BLaER1 (cell line): ENCODE results near the gene MBOAT7.
"Not testable (repeated sequence)": the region's sequence is repeated elsewhere in the genome, so short reads cannot be mapped to it uniquely, and the experiment has no call there.

Experiments
- H3K27ac ChIP-seq: shearing (Covaris generic); formaldehyde crosslinking; 2 replicates; pipeline ENCODE4 v1.8.1; 2022
- H3K27me3 ChIP-seq: shearing (Covaris generic); formaldehyde crosslinking; 2 replicates; pipeline ENCODE4 v1.8.1; 2022
- H3K36me3 ChIP-seq: shearing (Covaris generic); formaldehyde crosslinking; 2 replicates; pipeline ENCODE4 v1.8.1; 2022
- H3K4me1 ChIP-seq: shearing (Covaris generic); formaldehyde crosslinking; 2 replicates; pipeline ENCODE4 v1.8.1; 2022
- H3K4me2 ChIP-seq: shearing (Covaris generic); formaldehyde crosslinking; 2 replicates; pipeline ENCODE4 v1.8.1; 2022
- H3K4me3 ChIP-seq: shearing (Covaris generic); formaldehyde crosslinking; 2 replicates; pipeline ENCODE4 v1.8.1; 2022
- H3K9ac ChIP-seq: shearing (Covaris generic); formaldehyde crosslinking; 2 replicates; pipeline ENCODE4 v1.8.1; 2022
- H3K9me3 ChIP-seq: shearing (Covaris generic); formaldehyde crosslinking; 2 replicates; pipeline ENCODE4 v1.8.1; 2022
- H4K20me1 ChIP-seq: shearing (Covaris generic); formaldehyde crosslinking; 2 replicates; pipeline ENCODE4 v1.8.1; 2022
- Cebpa-rat ChIP-seq: shearing (Covaris generic); IDR thresholded peaks from 2 replicates; pipeline ENCODE4 v1.8.1; 2022

Gene MBOAT7

GRCh38 chr19:54201172-54201701, 11.9 kb upstream of the MBOAT7 start:
- Histone ChIP-seq H3K27me3 (no peaks in the 10 kb centered on the region), H3K4me3 (peak overlapping the region; percentile 86), H3K9me3 (no peaks in the 10 kb centered on the region), H4K20me1 (peaks cover 53% of the 10 kb centered on the region), H3K4me1 (peaks cover 56% of the 10 kb centered on the region), H3K9ac (peak overlapping the region; percentile 97), H3K4me2 (peak overlapping the region; percentile 97), H3K27ac (peak overlapping the region; percentile 96), H3K36me3 (peaks cover 66% of the 10 kb centered on the region)
- no peak for TF ChIP-seq Cebpa-rat

DNA sequence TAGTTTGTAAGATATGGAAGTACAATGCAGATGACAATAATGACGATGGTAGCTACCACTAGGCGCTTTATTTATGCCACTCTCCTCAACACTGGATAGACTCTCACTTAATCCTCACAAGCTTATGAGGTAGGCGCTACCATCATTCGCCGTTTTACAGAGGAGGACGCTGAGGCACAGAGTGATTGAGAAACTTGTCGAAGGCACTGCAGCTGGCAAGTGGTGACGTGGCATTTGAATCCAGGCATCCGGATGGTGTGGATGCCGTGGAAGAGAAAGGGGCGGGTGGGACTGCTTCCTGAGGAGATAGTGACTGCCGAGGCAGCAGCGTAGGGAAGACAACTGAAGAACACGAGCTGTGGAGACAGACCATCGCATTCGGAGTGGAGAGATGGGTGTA, 10.0 kb upstream of the MBOAT7 start:
- Histone ChIP-seq H3K4me3 (0 out of 2 replicates have a peak overlapping the region, but pooled peaks have one; percentile 86), H3K4me1 (peaks cover 38% of the 10 kb centered on the region), H3K9ac (no peak overlapping the region), H3K9me3 (no peaks in the 10 kb centered on the region), H3K27me3 (no peaks in the 10 kb centered on the region), H3K4me2 (0 out of 2 replicates have a peak overlapping the region, but pooled peaks have one; percentile 87), H3K36me3 (peaks cover 63% of the 10 kb centered on the region), H4K20me1 (peaks cover 35% of the 10 kb centered on the region), H3K27ac (no peak overlapping the region)
- no peak for TF ChIP-seq Cebpa-rat

DNA sequence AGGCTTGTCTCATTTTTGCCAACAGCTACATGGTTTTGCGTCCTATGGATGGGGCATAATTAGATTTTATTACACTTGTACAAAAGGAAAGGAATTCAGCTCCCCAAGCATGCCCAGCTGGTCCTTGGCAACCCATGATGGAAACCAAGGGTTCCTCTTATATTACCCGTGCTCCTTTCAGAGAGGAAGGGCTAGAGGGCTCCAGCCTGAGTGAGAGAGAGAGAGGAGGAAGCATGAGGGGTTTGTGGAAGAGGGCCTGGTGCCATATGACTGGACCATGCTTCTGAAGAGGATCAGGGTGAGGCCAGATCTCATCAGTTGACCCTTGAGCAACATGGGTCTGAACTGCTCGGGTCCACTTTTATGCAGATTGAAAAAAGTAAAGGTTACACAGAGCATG, 7.7 kb upstream of the MBOAT7 start:
- no peak for TF ChIP-seq Cebpa-rat
- no peaks in the 10 kb centered on the region for H3K27me3 ChIP-seq
- peaks cover 22% of the 10 kb centered on the region for H4K20me1 ChIP-seq
- peaks cover 26% of the 10 kb centered on the region for H3K4me1 ChIP-seq
- no peak overlapping the region for H3K4me2 ChIP-seq
- no peak overlapping the region for H3K4me3 ChIP-seq
- no peak overlapping the region for H3K9ac ChIP-seq
- no peaks in the 10 kb centered on the region for H3K9me3 ChIP-seq
- no peak overlapping the region for H3K27ac ChIP-seq
- peaks cover 59% of the 10 kb centered on the region for H3K36me3 ChIP-seq

- Histone ChIP-seq H3K4me3 (no peak overlapping the region), H3K27ac (no peak overlapping the region), H3K9me3 (no peaks in the 10 kb centered on the region), H3K27me3 (no peaks in the 10 kb centered on the region), H3K4me2 (no peak overlapping the region), H3K4me1 (peaks cover 25% of the 10 kb centered on the region), H3K36me3 (peaks cover 54% of the 10 kb centered on the region), H3K9ac (no peak overlapping the region), H4K20me1 (peaks cover 22% of the 10 kb centered on the region)
- TF ChIP-seq Cebpa-rat: no peak
These were observed 7.2 kb upstream of the MBOAT7 start for GRCh38 chr19:54196536-54196935.

- not testable (repeated sequence) for H3K27me3 ChIP-seq, H3K4me3 ChIP-seq, H3K9me3 ChIP-seq, H3K4me2 ChIP-seq, H3K9ac ChIP-seq, H3K27ac ChIP-seq
- H3K4me1 ChIP-seq: peaks cover 17% of the 10 kb centered on the region
- H4K20me1 ChIP-seq: peaks cover 18% of the 10 kb centered on the region
- H3K36me3 ChIP-seq: peaks cover 48% of the 10 kb centered on the region
These were observed 5.1 kb upstream of the MBOAT7 start for GRCh38 chr19:54194463-54194862.

- Histone ChIP-seq H3K4me3 (no peak overlapping the region), H3K27me3 (no peaks in the 10 kb centered on the region), H3K36me3 (peaks cover 43% of the 10 kb centered on the region), H3K4me2 (peak overlapping the region; percentile 98), H3K9me3 (no peaks in the 10 kb centered on the region), H3K9ac (0 out of 2 replicates have a peak overlapping the region, but pooled peaks have one; percentile 22), H4K20me1 (peaks cover 18% of the 10 kb centered on the region), H3K27ac (no peak overlapping the region; the same call in 1 of the 2 replicates), H3K4me1 (peaks cover 22% of the 10 kb centered on the region)
- TF ChIP-seq Cebpa-rat: no peak
These were observed 3.6 kb upstream of the MBOAT7 start for GRCh38 chr19:54193011-54193410.

- Histone ChIP-seq H3K27ac (peak overlapping the region; percentile 95), H3K4me2 (peak overlapping the region; percentile 98), H3K9me3 (no peaks in the 10 kb centered on the region), H3K27me3 (no peaks in the 10 kb centered on the region), H3K4me1 (peaks cover 33% of the 10 kb centered on the region), H3K9ac (peak overlapping the region; percentile 88), H3K4me3 (peak overlapping the region; percentile 81), H3K36me3 (peaks cover 47% of the 10 kb centered on the region), H4K20me1 (peaks cover 25% of the 10 kb centered on the region)
- TF ChIP-seq Cebpa-rat: no peak
These were observed 2.6 kb upstream of the MBOAT7 start for GRCh38 chr19:54191811-54192453.

DNA sequence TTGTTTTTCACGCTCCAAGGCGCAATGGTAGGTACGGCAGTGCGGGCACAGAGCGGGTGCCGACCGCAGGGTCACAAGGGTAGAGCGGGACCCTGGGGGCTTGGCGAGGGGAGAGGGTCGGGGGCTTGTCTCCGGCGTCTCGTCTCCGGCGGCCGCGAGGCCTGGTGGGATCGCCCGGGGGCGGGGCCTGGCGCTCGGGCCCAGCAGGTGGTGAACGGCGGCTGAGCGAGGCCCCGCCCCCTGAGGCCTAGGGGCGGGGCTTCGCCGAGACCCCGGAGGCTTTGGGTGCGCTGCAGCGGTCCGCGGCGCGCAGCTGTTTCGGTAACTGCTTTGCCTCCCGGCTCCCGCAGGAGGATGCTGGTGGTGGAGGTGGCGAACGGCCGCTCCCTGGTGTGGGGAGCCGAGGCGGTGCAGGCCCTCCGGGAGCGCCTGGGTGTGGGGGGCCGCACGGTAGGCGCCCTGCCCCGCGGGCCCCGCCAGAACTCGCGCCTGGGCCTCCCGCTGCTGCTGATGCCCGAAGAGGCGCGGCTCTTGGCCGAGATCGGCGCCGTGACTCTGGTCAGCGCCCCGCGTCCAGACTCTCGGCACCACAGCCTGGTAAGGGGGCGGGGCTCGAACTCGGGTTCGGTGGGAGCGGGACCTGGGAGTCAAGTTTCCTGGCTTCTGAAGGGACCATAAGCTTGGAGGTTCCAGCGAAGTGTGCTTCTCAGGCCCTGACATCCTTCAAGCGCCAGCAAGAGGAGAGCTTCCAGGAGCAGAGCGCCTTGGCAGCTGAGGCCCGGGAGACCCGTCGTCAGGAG, 1.8 kb upstream of the MBOAT7 start, which contains the start of gene TSEN34:
TSEN34 (plus strand) TSS at position 298 of the 800 bp plus-strand sequence; CDS start at position 355, 57 bp downstream.
- peak within 1 kb of the TSS; percentile 81 for H3K4me3 ChIP-seq
- peaks cover 36% of the 10 kb centered on the region for H3K4me1 ChIP-seq
- peaks cover 27% of the 10 kb centered on the region for H4K20me1 ChIP-seq
- no peaks in the 10 kb centered on the region for H3K27me3 ChIP-seq
- no peaks in the 10 kb centered on the region for H3K9me3 ChIP-seq
- peak within 1 kb of the TSS; percentile 95 for H3K27ac ChIP-seq
- H3K9ac ChIP-seq: peak within 1 kb of the TSS; percentile 88
- peak within 1 kb of the TSS; percentile 98 for H3K4me2 ChIP-seq
- peaks cover 48% of the 10 kb centered on the region for H3K36me3 ChIP-seq
- no peak for TF ChIP-seq Cebpa-rat

DNA sequence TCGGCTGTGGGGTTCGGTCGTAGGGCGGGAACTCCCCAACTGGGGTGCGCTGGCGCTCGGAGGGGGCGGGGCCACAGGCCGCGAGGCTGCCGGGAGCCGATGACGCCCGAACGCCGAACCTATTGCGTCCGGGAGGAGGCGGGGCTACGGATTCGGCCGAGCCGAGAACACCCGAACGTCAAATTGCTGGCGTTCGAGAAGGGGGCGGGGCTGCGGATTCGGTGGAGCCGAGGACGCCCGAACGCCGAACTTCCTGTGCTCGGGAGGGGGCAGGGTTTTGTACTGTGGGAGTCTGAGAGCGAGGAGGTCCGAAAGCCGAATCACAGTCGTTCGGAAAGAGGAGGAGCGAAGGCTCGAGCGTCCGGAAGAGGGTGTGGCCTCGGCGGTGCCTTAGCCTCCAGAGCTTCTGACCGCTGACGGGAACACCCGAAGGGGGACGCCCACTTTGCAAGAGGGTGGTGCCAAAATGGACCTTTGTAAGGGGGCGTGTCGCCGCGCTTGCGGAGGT, 1.2 kb upstream of the MBOAT7 start:
- H3K4me2 ChIP-seq: peak overlapping the region; percentile 98
- no peaks in the 10 kb centered on the region for H3K9me3 ChIP-seq
- H3K4me3 ChIP-seq: peak overlapping the region; percentile 81
- peak overlapping the region; percentile 88 for H3K9ac ChIP-seq
- H3K4me1 ChIP-seq: peaks cover 36% of the 10 kb centered on the region
- H3K27me3 ChIP-seq: no peaks in the 10 kb centered on the region
- H3K27ac ChIP-seq: peak overlapping the region; percentile 95
- no peak for TF ChIP-seq Cebpa-rat
- peaks cover 50% of the 10 kb centered on the region for H3K36me3 ChIP-seq
- H4K20me1 ChIP-seq: peaks cover 27% of the 10 kb centered on the region
